ENCODE results near the gene CBLC. TPM values are rescaled to one million over a fixed set of nuclear protein-coding genes. Genes with fewer than 3 reads are reported as not detected.

Gene CBLC
- total RNA-seq, 1 experiment from 2014 or later, result not detected

GRCh38 chr19:44737238-44738071 is 40.2 kb upstream of the CBLC start:
- Histone ChIP-seq H3K9me2 (replicated peaks; ENCODE audit: insufficient read depth, low read length) (no peaks in the 10 kb centered on the region), H3K4me3 (ENCODE audit: low read length) (no peak overlapping the region), H3K79me2 (ENCODE audit: low read length) (no peaks in the 10 kb centered on the region), H3K9me3 (ENCODE audit: low read length) (no peaks in the 10 kb centered on the region), H4K20me1 (ENCODE audit: insufficient read depth, low read depth, low read length) (no peaks in the 10 kb centered on the region), H3K4me1 (ENCODE audit: low read length) (no peaks in the 10 kb centered on the region), H3K9ac (ENCODE audit: low read length) (no peak overlapping the region), H3K36me3 (ENCODE audit: insufficient read depth, low read length) (no peaks in the 10 kb centered on the region), H2AFZ (ENCODE audit: low read length) (no peak overlapping the region), H3K27me3 (ENCODE audit: low read length) (no peaks in the 10 kb centered on the region), H3K27ac (ENCODE audit: low read length) (no peak overlapping the region), H3K4me2 (ENCODE audit: low read depth, low read length, poor library complexity, severe bottlenecking) (no peak overlapping the region)
- no peak for DNase-seq

DNA sequence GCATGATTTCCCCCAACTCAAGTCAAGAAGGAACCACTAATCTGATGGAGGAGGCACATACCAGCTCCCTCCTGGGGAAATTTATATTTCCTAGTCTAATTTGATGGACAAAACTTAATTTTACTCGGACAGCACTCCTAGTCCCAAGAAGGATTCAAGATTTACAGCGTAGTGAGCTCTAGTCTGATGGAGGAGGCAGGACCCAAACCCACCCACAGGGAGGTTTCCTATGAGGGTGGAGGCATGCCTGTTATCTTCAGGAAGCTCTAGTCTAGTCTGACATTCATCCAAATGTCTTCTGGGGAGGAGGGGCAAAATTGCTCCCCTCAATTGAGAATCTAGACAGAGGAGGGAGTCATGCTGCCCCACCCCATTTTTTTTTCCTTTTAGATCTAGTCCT is 39.6 kb upstream of the CBLC start:
- Histone ChIP-seq H3K9ac (ENCODE audit: low read length) (no peak overlapping the region), H3K36me3 (ENCODE audit: insufficient read depth, low read length) (no peaks in the 10 kb centered on the region), H4K20me1 (ENCODE audit: insufficient read depth, low read depth, low read length) (no peaks in the 10 kb centered on the region), H2AFZ (ENCODE audit: low read length) (no peak overlapping the region), H3K4me2 (ENCODE audit: low read depth, low read length, poor library complexity, severe bottlenecking) (no peak overlapping the region), H3K9me3 (ENCODE audit: low read length) (no peaks in the 10 kb centered on the region), H3K4me1 (ENCODE audit: low read length) (no peaks in the 10 kb centered on the region), H3K4me3 (ENCODE audit: low read length) (no peak overlapping the region), H3K79me2 (ENCODE audit: low read length) (no peaks in the 10 kb centered on the region), H3K27me3 (ENCODE audit: low read length) (no peaks in the 10 kb centered on the region), H3K9me2 (replicated peaks; ENCODE audit: insufficient read depth, low read length) (no peaks in the 10 kb centered on the region), H3K27ac (ENCODE audit: low read length) (no peak overlapping the region)
- DNase-seq, result no peak

- Histone ChIP-seq H3K79me2 (ENCODE audit: low read length) (no peaks in the 10 kb centered on the region), H3K4me3 (ENCODE audit: low read length) (no peak overlapping the region), H3K27ac (ENCODE audit: low read length) (no peak overlapping the region), H3K27me3 (ENCODE audit: low read length) (no peaks in the 10 kb centered on the region), H3K4me2 (ENCODE audit: low read depth, low read length, poor library complexity, severe bottlenecking) (no peak overlapping the region), H3K36me3 (ENCODE audit: insufficient read depth, low read length) (no peaks in the 10 kb centered on the region), H3K9me2 (replicated peaks; ENCODE audit: insufficient read depth, low read length) (no peaks in the 10 kb centered on the region), H3K9me3 (ENCODE audit: low read length) (no peaks in the 10 kb centered on the region), H4K20me1 (ENCODE audit: insufficient read depth, low read depth, low read length) (no peaks in the 10 kb centered on the region), H3K4me1 (ENCODE audit: low read length) (no peaks in the 10 kb centered on the region), H2AFZ (ENCODE audit: low read length) (no peak overlapping the region), H3K9ac (ENCODE audit: low read length) (no peak overlapping the region)
- no peak for DNase-seq
Measured at GRCh38 chr19:44738603-44739558, 38.8 kb upstream of the CBLC start.

DNA sequence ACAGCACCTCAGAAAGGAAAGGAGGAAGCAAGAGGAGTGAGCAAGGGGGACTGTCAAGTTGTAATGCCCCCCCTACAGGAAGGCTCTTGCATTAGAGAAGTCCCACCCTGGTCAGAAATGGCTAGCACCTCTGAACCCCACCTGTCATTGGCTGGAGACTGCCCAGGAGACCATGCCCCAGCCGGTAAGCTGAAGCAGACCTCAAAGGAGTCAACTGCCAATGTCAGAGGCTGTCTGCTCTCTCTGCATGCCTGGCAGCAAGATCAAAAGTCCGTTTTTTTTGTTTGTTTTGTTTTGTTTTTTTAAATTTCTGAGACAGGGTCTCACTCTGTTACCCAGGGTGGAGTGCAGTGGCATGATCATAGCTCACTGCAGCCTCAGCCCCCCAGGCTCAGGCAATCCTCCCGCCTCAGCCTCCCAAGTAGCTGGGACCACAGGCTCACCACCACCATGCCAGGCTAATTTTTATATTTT is 37.3 kb upstream of the CBLC start:
- Histone ChIP-seq H3K9ac (ENCODE audit: low read length) (no peak overlapping the region), H3K4me2 (ENCODE audit: low read depth, low read length, poor library complexity, severe bottlenecking) (no peak overlapping the region), H3K4me1 (ENCODE audit: low read length) (no peaks in the 10 kb centered on the region), H3K27ac (ENCODE audit: low read length) (no peak overlapping the region), H3K9me2 (replicated peaks; ENCODE audit: insufficient read depth, low read length) (no peaks in the 10 kb centered on the region), H3K27me3 (ENCODE audit: low read length) (no peaks in the 10 kb centered on the region), H3K79me2 (ENCODE audit: low read length) (no peaks in the 10 kb centered on the region), H4K20me1 (ENCODE audit: insufficient read depth, low read depth, low read length) (no peaks in the 10 kb centered on the region), H3K36me3 (ENCODE audit: insufficient read depth, low read length) (no peaks in the 10 kb centered on the region), H3K4me3 (ENCODE audit: low read length) (no peak overlapping the region), H2AFZ (ENCODE audit: low read length) (no peak overlapping the region), H3K9me3 (ENCODE audit: low read length) (no peaks in the 10 kb centered on the region)
- DNase-seq, result no peak

- H3K9ac ChIP-seq (ENCODE audit: low read length), result no peak overlapping the region
- H3K9me2 ChIP-seq (replicated peaks; ENCODE audit: insufficient read depth, low read length), result no peaks in the 10 kb centered on the region
- no peaks in the 10 kb centered on the region for H3K36me3 ChIP-seq (ENCODE audit: insufficient read depth, low read length)
- no peaks in the 10 kb centered on the region for H3K4me1 ChIP-seq (ENCODE audit: low read length)
- no peak overlapping the region for H2AFZ ChIP-seq (ENCODE audit: low read length)
- no peak overlapping the region for H3K4me3 ChIP-seq (ENCODE audit: low read length)
- H3K79me2 ChIP-seq (ENCODE audit: low read length), result no peaks in the 10 kb centered on the region
- H3K27ac ChIP-seq (ENCODE audit: low read length), result no peak overlapping the region
- no peak overlapping the region for H3K4me2 ChIP-seq (ENCODE audit: low read depth, low read length, poor library complexity, severe bottlenecking)
- DNase-seq, result no peak
- H3K27me3 ChIP-seq (ENCODE audit: low read length), result no peaks in the 10 kb centered on the region
- H4K20me1 ChIP-seq (ENCODE audit: insufficient read depth, low read depth, low read length), result no peaks in the 10 kb centered on the region
- H3K9me3 ChIP-seq (ENCODE audit: low read length), result no peaks in the 10 kb centered on the region
Measured at GRCh38 chr19:44741258-44741731, 36.4 kb upstream of the CBLC start.

- Histone ChIP-seq H3K27me3 (ENCODE audit: low read length) (no peaks in the 10 kb centered on the region), H3K9me3 (ENCODE audit: low read length) (no peaks in the 10 kb centered on the region), H3K4me2 (ENCODE audit: low read depth, low read length, poor library complexity, severe bottlenecking) (no peak overlapping the region), H3K79me2 (ENCODE audit: low read length) (no peaks in the 10 kb centered on the region), H3K27ac (ENCODE audit: low read length) (no peak overlapping the region), H3K9ac (ENCODE audit: low read length) (no peak overlapping the region), H2AFZ (ENCODE audit: low read length) (no peak overlapping the region), H4K20me1 (ENCODE audit: insufficient read depth, low read depth, low read length) (no peaks in the 10 kb centered on the region), H3K9me2 (replicated peaks; ENCODE audit: insufficient read depth, low read length) (no peaks in the 10 kb centered on the region), H3K4me1 (ENCODE audit: low read length) (no peaks in the 10 kb centered on the region), H3K4me3 (ENCODE audit: low read length) (no peak overlapping the region), H3K36me3 (ENCODE audit: insufficient read depth, low read length) (no peaks in the 10 kb centered on the region)
- DNase-seq, result no peak
Measured at GRCh38 chr19:44741841-44742329, 35.8 kb upstream of the CBLC start.

GRCh38 chr19:44742330-44743061 is 35.2 kb upstream of the CBLC start:
- Histone ChIP-seq H2AFZ (ENCODE audit: low read length) (no peak overlapping the region), H3K4me2 (ENCODE audit: low read depth, low read length, poor library complexity, severe bottlenecking) (no peak overlapping the region)

More at GRCh38 chr19:44742330-44743061, 35.2 kb upstream of the CBLC start:
- H3K36me3 ChIP-seq (ENCODE audit: insufficient read depth, low read length), result no peaks in the 10 kb centered on the region
- no peaks in the 10 kb centered on the region for H4K20me1 ChIP-seq (ENCODE audit: insufficient read depth, low read depth, low read length)
- DNase-seq, result no peak
- H3K9me2 ChIP-seq (replicated peaks; ENCODE audit: insufficient read depth, low read length), result no peaks in the 10 kb centered on the region
- no peak overlapping the region for H3K4me3 ChIP-seq (ENCODE audit: low read length)
- H3K9me3 ChIP-seq (ENCODE audit: low read length), result no peaks in the 10 kb centered on the region
- H3K27ac ChIP-seq (ENCODE audit: low read length), result no peak overlapping the region
- no peaks in the 10 kb centered on the region for H3K79me2 ChIP-seq (ENCODE audit: low read length)
- H3K4me1 ChIP-seq (ENCODE audit: low read length), result peaks cover 3% of the 10 kb centered on the region
- H3K9ac ChIP-seq (ENCODE audit: low read length), result no peak overlapping the region
- H3K27me3 ChIP-seq (ENCODE audit: low read length), result no peaks in the 10 kb centered on the region
